IMR-90 (cell line): ENCODE results near the gene PHOSPHO2. TPM values are rescaled to one million over a fixed set of nuclear protein-coding genes. Genes with fewer than 3 reads are reported as not detected.

Source experiments
- ATAC-seq: fragments of 200-7000 bp; cut with Tn5 transposase; 2 replicates; pipeline ENCODE4 v1.9.1; 2020; ENCODE audit warnings: low read depth, mild to moderate bottlenecking, moderate library complexity
- BruUV-seq: library from RNA; stranded (reverse); fragments of 400-500 nt; replicated peaks from 2 replicates; lab custom pipeline; 2021; lab: Mats Ljungman, UMichigan
- CTCF ChIA-PET: fragments of 300-600 bp; formaldehyde crosslinking; extraction: SDS; loops from one replicate; lab custom pipeline; 2021; ENCODE audit warnings: antibody characterized with exemption; lab: Yijun Ruan, JAX
- POLR2A ChIA-PET: fragments of 300-600 bp; sonication (Branson Sonifier 250); formaldehyde crosslinking; loops from one replicate; lab custom pipeline; 2022; ENCODE audit warnings: antibody characterized with exemption; ENCODE audit not compliant: unreplicated experiment; lab: Charles Lee
- DNase-seq: peaks from one replicate; pipeline ENCODE4 v3.0.0; 2013
- H2AFZ ChIP-seq: replicated peaks from 2 replicates; pipeline ENCODE3; 2013; ENCODE audit warnings: low read length, mild to moderate bottlenecking; ENCODE audit not compliant: poor library complexity
- H2AK5ac ChIP-seq: 2 replicates; pipeline ENCODE4 v1.6.1; 2013; ENCODE audit warnings: low read depth, low read length, inconsistent platforms
- H2AK9ac ChIP-seq: replicated peaks from 2 replicates; pipeline ENCODE3; 2013; ENCODE audit warnings: mild to moderate bottlenecking, low read depth, low read length, moderate library complexity; ENCODE audit not compliant: poor library complexity
- H2BK120ac ChIP-seq: 2 replicates; pipeline ENCODE4 v1.6.1; 2013; ENCODE audit warnings: low read depth, low read length, inconsistent platforms
- H2BK15ac ChIP-seq: 3 replicates; pipeline ENCODE4 v1.6.1; 2013; ENCODE audit warnings: low read depth, low read length, inconsistent platforms
- H2BK20ac ChIP-seq: 2 replicates; pipeline ENCODE4 v1.6.1; 2013; ENCODE audit warnings: low read depth, mild to moderate bottlenecking, inconsistent platforms, low read length, moderate library complexity
- H2BK5ac ChIP-seq: 2 replicates; pipeline ENCODE4 v1.6.1; 2013; ENCODE audit warnings: mild to moderate bottlenecking, low read depth, low read length, inconsistent platforms; ENCODE audit not compliant: poor library complexity, severe bottlenecking
- H3K14ac ChIP-seq: replicated peaks from 2 replicates; pipeline ENCODE4 v1.6.1; 2013; ENCODE audit warnings: low read depth, low read length, inconsistent platforms
- H3K18ac ChIP-seq: 2 replicates; pipeline ENCODE4 v1.6.1; 2013; ENCODE audit warnings: low read depth, low read length, control low read depth
- H3K23ac ChIP-seq: 2 replicates; pipeline ENCODE4 v1.6.1; 2013; ENCODE audit warnings: low read depth, low read length, inconsistent platforms
- H3K27ac ChIP-seq: 2 replicates; pipeline ENCODE4 v1.5.1; 2013; ENCODE audit warnings: mild to moderate bottlenecking, control low read depth, low read length; ENCODE audit not compliant: insufficient read depth
- H3K27me3 ChIP-seq: 2 replicates; pipeline ENCODE4 v1.6.1; 2013; ENCODE audit warnings: low read length; ENCODE audit not compliant: control insufficient read depth, insufficient read depth
- H3K36me3 ChIP-seq: 2 replicates; pipeline ENCODE4 v1.6.1; 2013; ENCODE audit warnings: low read length, mixed read lengths; ENCODE audit not compliant: control insufficient read depth, insufficient read depth
- H3K4ac ChIP-seq: 2 replicates; pipeline ENCODE4 v1.6.1; 2013; ENCODE audit warnings: low read depth, low read length, inconsistent platforms
- H3K4me1 ChIP-seq: 2 replicates; pipeline ENCODE4 v1.6.1; 2013; ENCODE audit warnings: low read length, mixed read lengths; ENCODE audit not compliant: control insufficient read depth, insufficient read depth
- H3K4me2 ChIP-seq: 2 replicates; pipeline ENCODE4 v1.6.1; 2013; ENCODE audit warnings: low read depth, mild to moderate bottlenecking, control low read depth, low read length, moderate library complexity
- H3K4me3 ChIP-seq: 2 replicates; pipeline ENCODE4 v1.5.1; 2013; ENCODE audit warnings: low read depth, mild to moderate bottlenecking, control low read depth, low read length, moderate library complexity; ENCODE audit not compliant: insufficient read depth
- H3K56ac ChIP-seq: 2 replicates; pipeline ENCODE4 v1.6.1; 2013; ENCODE audit warnings: low read length, inconsistent platforms; ENCODE audit not compliant: insufficient read depth; ENCODE audit errors: extremely low read depth
- H3K79me1 ChIP-seq, 2 experiments: 2 replicates each; pipeline ENCODE4 v1.6.1; 2013; ENCODE audit warnings: low read length in 2 of 2, inconsistent platforms in 1 of 2, low read depth in 1 of 2
- H3K9ac ChIP-seq: 2 replicates; pipeline ENCODE4 v1.6.1; 2013; ENCODE audit warnings: low read depth, low read length, control low read depth
- H3K9me1 ChIP-seq: 2 replicates; pipeline ENCODE4 v1.6.1; 2013; ENCODE audit warnings: low read length, inconsistent platforms; ENCODE audit not compliant: insufficient read depth
- H3K9me3 ChIP-seq: 2 replicates; pipeline ENCODE4 v1.6.1; 2013; ENCODE audit warnings: low read length; ENCODE audit not compliant: control insufficient read depth, insufficient read depth
- H4K20me1 ChIP-seq: 2 replicates; pipeline ENCODE4 v1.6.1; 2013; ENCODE audit warnings: low read length, inconsistent platforms; ENCODE audit not compliant: insufficient read depth
- H4K5ac ChIP-seq: 2 replicates; pipeline ENCODE4 v1.6.1; 2013; ENCODE audit warnings: mild to moderate bottlenecking, low read depth, low read length, control low read depth
- H4K8ac ChIP-seq, 2 experiments: 2 replicates each; pipeline ENCODE4 v1.6.1; 2013; ENCODE audit warnings: low read depth in 2 of 2, low read length in 2 of 2, control low read depth in 1 of 2, inconsistent platforms in 1 of 2
- H4K91ac ChIP-seq: 2 replicates; pipeline ENCODE4 v1.6.1; 2013; ENCODE audit warnings: low read depth, low read length, inconsistent platforms; ENCODE audit not compliant: insufficient read depth
- BHLHE40 ChIP-seq: fragments of 150-350 bp; IDR thresholded peaks from 2 replicates; pipeline ENCODE4 v1.6.1; 2016; ENCODE audit warnings: mild to moderate bottlenecking, low read depth, low read length
- CEBPB ChIP-seq: IDR thresholded peaks from 2 replicates; pipeline ENCODE4 v1.6.1; 2012; ENCODE audit warnings: low read depth, low read length, improper control_type of control experiment
- CHD1 ChIP-seq: IDR thresholded peaks from 2 replicates; pipeline ENCODE4 v1.6.1; 2012; ENCODE audit warnings: low read depth, low read length, improper control_type of control experiment
- CTCF ChIP-seq: conservative IDR thresholded peaks from 2 replicates; pipeline ENCODE4 v1.5.1; 2012; ENCODE audit warnings: mild to moderate bottlenecking, low read depth, low read length, improper control_type of control experiment
- FOS ChIP-seq: fragments of 150-350 bp; IDR thresholded peaks from 2 replicates; pipeline ENCODE4 v1.6.1; 2016; ENCODE audit warnings: low read depth, low read length
- MAFK ChIP-seq: IDR thresholded peaks from 2 replicates; pipeline ENCODE4 v1.6.1; 2012; ENCODE audit warnings: low read depth, low read length, improper control_type of control experiment
- NFE2L2 ChIP-seq: fragments of 150-350 bp; IDR thresholded peaks from 2 replicates; pipeline ENCODE4 v1.6.1; 2016; ENCODE audit warnings: low read depth, mild to moderate bottlenecking, low read length
- POLR2A ChIP-seq: IDR thresholded peaks from 2 replicates; pipeline ENCODE4 v1.6.1; 2012; ENCODE audit warnings: mild to moderate bottlenecking, low read depth, low read length
- RAD21 ChIP-seq: IDR thresholded peaks from 2 replicates; pipeline ENCODE4 v1.6.1; 2012; ENCODE audit warnings: low read length, improper control_type of control experiment
- RCOR1 ChIP-seq: IDR thresholded peaks from 2 replicates; pipeline ENCODE4 v1.6.1; 2012; ENCODE audit warnings: mild to moderate bottlenecking, low read length, improper control_type of control experiment; ENCODE audit not compliant: insufficient replicate concordance
- RFX5 ChIP-seq: IDR thresholded peaks from 2 replicates; pipeline ENCODE4 v1.8.0; 2012; ENCODE audit warnings: low read depth, mild to moderate bottlenecking, low read length, moderate library complexity
- WGBS, 2 experiments: methylation state at CpG; one replicate each; pipeline versions ENCODE4 v1.1.5 to v1.1.7; 2013; ENCODE audit warnings: missing lambda C conversion rate in 2 of 2; ENCODE audit not compliant: insufficient read length in 1 of 2; ENCODE audit errors: extremely low coverage in 2 of 2; 5-methylcytosine and 5-hydroxymethylcytosine counted together
- dilution Hi-C: fragments of 300-500 bp; cut with HindIII; formaldehyde crosslinking; loops from one replicate; pipeline ENCODE4 v1.14.3; 2018; ENCODE audit warnings: low sequenced_read_pairs; ENCODE audit not compliant: unreplicated experiment
- in situ Hi-C: fragments of 300-500 bp; cut with MboI; formaldehyde crosslinking; loops from 3 replicates; pipeline ENCODE4 v1.14.3; 2019; ENCODE audit warnings: low sequenced_read_pairs, inconsistent platforms, mixed read lengths
- intact Hi-C: fragments of 100-400 bp; cut with micrococcal nuclease; formaldehyde crosslinking; loops from 2 replicates; pipeline ENCODE4 v1.10.0; 2022
- polyA plus RNA-seq, 3 experiments: library from polyadenylated mRNA; depleted of rRNA; stranded (reverse); fragments of >200 nt; gene quantifications; 2 replicates each; pipeline ENCODE4 v1.2.3, GENCODE V29; 2012; ENCODE audit warnings: low replicate concordance in 1 of 3
- total RNA-seq: library from RNA; depleted of rRNA; stranded (reverse); fragments of >200 nt; gene quantifications from 2 replicates; pipeline ENCODE4 v1.2.3, GENCODE V29; 2012
- TF ChIP-seq, protein P1 (sequence below): fragments of 150-350 bp; IDR thresholded peaks from 2 replicates; pipeline ENCODE4 v1.6.1; 2017; ENCODE audit warnings: mild to moderate bottlenecking, antibody characterized with exemption, low read length, low read depth

The PHOSPHO2 gene
- total and polyA plus RNA-seq, 2 of the 4 experiments (the other 2 are of a cell fraction) = 0.48 to 0.54 TPM

- Histone ChIP-seq H2AK5ac (no peak overlapping the region), H4K91ac (no peak overlapping the region), H3K9ac (no peak overlapping the region), H3K27me3 (no peaks in the 10 kb centered on the region; the same call in 1 of the 2 replicates), H2BK20ac (no peak overlapping the region), H3K36me3 (no peaks in the 10 kb centered on the region), H4K5ac (no peak overlapping the region), H3K18ac (no peak overlapping the region), H2BK15ac (no peak overlapping the region), H3K14ac (no peak overlapping the region), H3K79me1 (no peaks in the 10 kb centered on the region), H3K23ac (no peak overlapping the region), H3K4me1 (no peaks in the 10 kb centered on the region), H4K8ac (no peak overlapping the region), H2AFZ (no peak overlapping the region), H3K27ac (no peak overlapping the region), H2BK120ac (no peak overlapping the region), H3K4ac (no peak overlapping the region), H4K20me1 (no peaks in the 10 kb centered on the region), H3K9me3 (no peaks in the 10 kb centered on the region), H2BK5ac (no peak overlapping the region), H3K4me2 (no peak overlapping the region), H2AK9ac (no peak overlapping the region), H3K56ac (no peak overlapping the region), H3K4me3 (no peak overlapping the region), H3K9me1 (no peaks in the 10 kb centered on the region)
- ATAC-seq (no peak), DNase-seq (no peak)
- TF ChIP-seq BHLHE40 = no peak
- TF ChIP-seq RFX5 = no peak
- no peak for TF ChIP-seq NFE2L2
- TF ChIP-seq RAD21 = no peak
- no peak for TF ChIP-seq RCOR1
- TF ChIP-seq, protein P1, sequence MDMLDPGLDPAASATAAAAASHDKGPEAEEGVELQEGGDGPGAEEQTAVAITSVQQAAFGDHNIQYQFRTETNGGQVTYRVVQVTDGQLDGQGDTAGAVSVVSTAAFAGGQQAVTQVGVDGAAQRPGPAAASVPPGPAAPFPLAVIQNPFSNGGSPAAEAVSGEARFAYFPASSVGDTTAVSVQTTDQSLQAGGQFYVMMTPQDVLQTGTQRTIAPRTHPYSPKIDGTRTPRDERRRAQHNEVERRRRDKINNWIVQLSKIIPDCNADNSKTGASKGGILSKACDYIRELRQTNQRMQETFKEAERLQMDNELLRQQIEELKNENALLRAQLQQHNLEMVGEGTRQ = no peak
- TF ChIP-seq MAFK = no peak
- no peak for TF ChIP-seq CTCF
- no peak for TF ChIP-seq FOS
- TF ChIP-seq CEBPB = no peak
- no peak for TF ChIP-seq CHD1
- TF ChIP-seq POLR2A = no peak
- in situ Hi-C loops (no loop called here), dilution Hi-C loops (no loop called here), intact Hi-C loops (no loop called here)
- BruUV-seq = no TSS peak
- POLR2A ChIA-PET = no interaction called here
- CTCF ChIA-PET = interaction anchor here (1.1 kb wide), 1 partner anchor 15 kb away, joined by 3 read pairs; no protein-coding TSS in a partner anchor
- WGBS, 2 experiments = 100% methylated on average over 1 of the region's 3 CpGs; no CpG with 5 or more reads in 1 of the 2 experiments
These were observed 10.7 kb upstream of the PHOSPHO2 start for GRCh38 chr2:169683425-169684134.
